ENCODE results near the gene ROR2.

ROR2 gene

DNA sequence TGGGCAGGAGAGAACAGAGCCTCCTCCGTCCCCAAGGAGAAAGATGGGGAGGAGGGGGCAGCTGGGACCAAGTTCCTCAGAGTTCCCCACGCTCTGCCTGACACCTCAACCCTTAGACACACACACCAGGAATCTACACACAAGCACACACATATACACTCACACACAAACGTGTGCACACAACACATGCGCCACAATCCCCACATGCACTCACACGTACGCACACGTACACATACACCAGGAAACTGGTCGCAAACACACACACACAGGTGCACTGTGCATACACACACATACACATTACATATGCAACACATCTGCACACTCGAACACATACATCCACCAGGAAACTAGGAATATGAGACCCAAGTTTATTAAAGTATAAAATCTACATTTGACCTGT is 50.4 kb downstream of the ROR2 start:
- Histone ChIP-seq H3K4me1 (ENCODE audit: insufficient read depth, low read length) (peaks cover 7% of the 10 kb centered on the region), H3K27me3 (ENCODE audit: insufficient read depth, low read length) (no peaks in the 10 kb centered on the region), H3K4me3 (ENCODE audit: low read length) (no peak overlapping the region), H3K36me3 (ENCODE audit: insufficient read depth, low read length) (no peaks in the 10 kb centered on the region), H3K9me3 (ENCODE audit: low read length) (no peaks in the 10 kb centered on the region), H2AFZ (ENCODE audit: low read depth, low read length) (no peak overlapping the region)

DNA sequence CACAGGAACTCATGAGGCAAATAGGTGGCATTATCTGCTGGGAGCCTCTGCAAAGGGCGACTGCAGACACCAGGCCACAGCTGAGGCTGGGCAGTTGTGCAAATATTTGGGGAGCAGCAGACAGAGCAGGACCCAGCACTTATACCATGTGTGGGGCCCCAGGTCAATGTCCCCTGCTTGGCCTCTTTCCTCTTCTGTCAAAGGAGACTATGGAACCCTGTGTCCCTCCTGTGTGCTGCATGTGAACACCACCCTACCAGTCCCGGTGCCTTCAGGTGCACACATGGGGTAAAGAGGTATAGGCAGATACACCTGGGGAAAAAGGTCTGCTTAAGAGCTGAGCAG is 50.8 kb downstream of the ROR2 start:
- peaks cover 7% of the 10 kb centered on the region for H3K4me1 ChIP-seq (ENCODE audit: insufficient read depth, low read length)
- no peaks in the 10 kb centered on the region for H3K9me3 ChIP-seq (ENCODE audit: low read length)

DNA sequence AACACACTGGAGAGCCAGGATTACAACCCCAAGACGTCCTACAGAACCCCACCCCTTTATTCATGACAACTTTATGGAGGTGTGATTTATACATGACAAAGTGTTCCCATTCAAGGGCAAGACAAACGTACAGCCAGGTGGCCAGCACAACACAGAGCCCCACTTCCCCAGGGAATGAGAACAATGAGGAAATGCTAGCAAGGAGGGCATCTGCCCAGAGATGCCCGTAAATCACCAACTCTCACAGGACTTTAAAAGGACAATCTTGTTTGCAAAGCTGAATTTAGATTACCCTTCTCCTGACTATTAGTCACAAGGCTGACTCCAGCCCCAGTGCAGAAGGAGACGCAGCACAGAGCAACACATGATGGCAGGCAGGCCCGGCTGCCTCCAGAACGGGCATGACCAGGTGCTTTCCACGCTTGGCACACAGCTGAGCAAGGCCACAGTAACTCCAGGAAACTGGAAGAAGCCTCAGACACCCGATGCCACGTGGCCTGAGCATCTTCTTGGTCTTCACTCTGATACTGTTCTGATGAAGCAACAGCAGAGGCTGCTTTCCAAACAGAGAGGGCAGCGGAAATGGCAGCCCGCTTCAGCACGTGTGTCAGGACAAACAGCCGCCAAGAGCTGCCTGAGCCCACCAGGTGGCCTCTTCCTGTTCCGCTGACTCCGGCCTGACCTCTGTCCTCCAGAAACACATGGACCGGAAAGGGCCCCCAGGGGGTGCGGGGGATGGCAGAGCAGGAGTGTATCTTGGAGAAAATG is 51.4 kb downstream of the ROR2 start:
- no peak overlapping the region for H3K4me3 ChIP-seq (ENCODE audit: low read length)
- H3K36me3 ChIP-seq (ENCODE audit: insufficient read depth, low read length) = no peaks in the 10 kb centered on the region
- no peaks in the 10 kb centered on the region for H3K27me3 ChIP-seq (ENCODE audit: insufficient read depth, low read length)
- H3K9me3 ChIP-seq (ENCODE audit: low read length) = no peaks in the 10 kb centered on the region
- peak overlapping the region; percentile 8 for H2AFZ ChIP-seq (ENCODE audit: low read depth, low read length)
- peaks cover 7% of the 10 kb centered on the region for H3K4me1 ChIP-seq (ENCODE audit: insufficient read depth, low read length)

More for the DNA sequence above, 50.8 kb downstream of the ROR2 start:
- Histone ChIP-seq H3K27me3 (ENCODE audit: insufficient read depth, low read length) (no peaks in the 10 kb centered on the region), H3K4me3 (ENCODE audit: low read length) (no peak overlapping the region), H3K36me3 (ENCODE audit: insufficient read depth, low read length) (no peaks in the 10 kb centered on the region), H2AFZ (ENCODE audit: low read depth, low read length) (peak overlapping the region; percentile 8)

DNA sequence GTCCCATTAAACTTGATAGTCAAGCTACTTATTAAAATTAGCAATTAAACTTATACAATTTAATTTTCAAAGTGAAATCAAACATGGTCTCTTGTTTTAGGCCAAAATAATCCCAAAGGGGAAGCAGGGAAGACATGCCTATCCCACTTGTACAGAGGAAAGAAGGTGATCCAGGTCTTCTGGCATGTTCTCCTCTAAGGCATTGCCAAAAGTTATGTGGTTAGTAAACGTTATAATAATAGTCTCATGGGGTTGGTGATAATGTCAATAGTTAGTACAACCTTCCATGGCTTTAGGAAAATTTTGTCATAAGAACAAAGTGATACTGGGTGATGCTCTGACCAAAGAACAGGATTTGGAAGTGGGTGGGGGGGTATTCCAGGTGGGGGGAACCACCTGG is 52.8 kb downstream of the ROR2 start:
- Histone ChIP-seq H3K4me3 (ENCODE audit: low read length) (no peak overlapping the region), H3K36me3 (ENCODE audit: insufficient read depth, low read length) (no peaks in the 10 kb centered on the region), H3K27me3 (ENCODE audit: insufficient read depth, low read length) (no peaks in the 10 kb centered on the region), H2AFZ (ENCODE audit: low read depth, low read length) (no peak overlapping the region), H3K4me1 (ENCODE audit: insufficient read depth, low read length) (peaks cover 7% of the 10 kb centered on the region), H3K9me3 (ENCODE audit: low read length) (no peaks in the 10 kb centered on the region)

DNA sequence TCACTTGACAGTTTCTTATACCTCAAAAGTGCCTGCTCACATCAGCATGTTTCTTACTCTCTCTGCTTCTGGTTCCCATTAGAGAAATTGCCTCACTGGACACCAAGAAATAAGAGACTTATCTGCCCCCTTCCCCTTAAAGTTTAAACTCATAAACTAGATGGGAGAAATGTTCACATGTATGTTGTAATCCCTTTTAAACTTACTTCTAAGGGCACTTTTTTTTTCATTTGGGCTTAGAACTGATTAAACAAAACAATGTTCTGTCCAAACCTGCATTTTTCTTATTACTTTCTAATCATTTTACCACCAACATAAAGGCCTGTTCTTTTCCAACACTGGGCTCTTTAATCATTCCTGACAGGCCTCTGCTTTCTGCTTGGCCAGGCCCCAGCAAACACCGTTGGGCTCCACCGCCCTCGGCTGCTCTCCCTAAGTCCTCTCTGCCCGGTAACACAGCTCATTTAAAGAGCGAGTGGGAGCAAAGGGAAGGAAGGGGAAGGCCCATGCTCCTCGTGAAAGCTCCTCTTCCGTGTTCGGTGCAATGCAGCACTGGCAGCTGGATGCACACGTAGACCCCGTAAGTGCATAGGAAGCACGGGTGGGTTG is 53.4 kb downstream of the ROR2 start:
- H3K4me3 ChIP-seq (ENCODE audit: low read length) = no peak overlapping the region
- no peaks in the 10 kb centered on the region for H3K27me3 ChIP-seq (ENCODE audit: insufficient read depth, low read length)
- H3K4me1 ChIP-seq (ENCODE audit: insufficient read depth, low read length) = peaks cover 7% of the 10 kb centered on the region
- no peak overlapping the region for H2AFZ ChIP-seq (ENCODE audit: low read depth, low read length)
- H3K36me3 ChIP-seq (ENCODE audit: insufficient read depth, low read length) = no peaks in the 10 kb centered on the region
- no peaks in the 10 kb centered on the region for H3K9me3 ChIP-seq (ENCODE audit: low read length)

DNA sequence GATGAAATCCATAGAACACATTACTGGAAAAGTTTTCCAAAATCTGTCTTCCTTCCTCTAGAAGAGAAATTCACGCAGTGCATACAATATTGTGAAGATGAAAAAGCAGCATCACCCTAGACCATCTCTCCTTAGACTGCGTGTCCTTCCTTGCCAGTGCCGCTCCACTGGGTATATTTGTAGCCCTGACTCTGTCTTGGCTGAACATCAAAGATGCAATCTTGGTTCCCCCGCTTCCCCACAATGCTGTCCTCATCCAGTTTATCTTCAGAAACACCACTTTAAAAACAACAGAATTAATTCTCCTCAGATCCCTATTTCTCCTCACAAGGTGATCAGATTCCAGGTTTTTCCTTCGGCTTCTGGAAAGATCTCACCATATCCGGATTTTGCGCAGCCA is 53.9 kb downstream of the ROR2 start:
- Histone ChIP-seq H3K4me1 (ENCODE audit: insufficient read depth, low read length) (peaks cover 7% of the 10 kb centered on the region), H3K36me3 (ENCODE audit: insufficient read depth, low read length) (no peaks in the 10 kb centered on the region), H3K4me3 (ENCODE audit: low read length) (no peak overlapping the region), H2AFZ (ENCODE audit: low read depth, low read length) (no peak overlapping the region), H3K27me3 (ENCODE audit: insufficient read depth, low read length) (no peaks in the 10 kb centered on the region), H3K9me3 (ENCODE audit: low read length) (no peaks in the 10 kb centered on the region)

DNA sequence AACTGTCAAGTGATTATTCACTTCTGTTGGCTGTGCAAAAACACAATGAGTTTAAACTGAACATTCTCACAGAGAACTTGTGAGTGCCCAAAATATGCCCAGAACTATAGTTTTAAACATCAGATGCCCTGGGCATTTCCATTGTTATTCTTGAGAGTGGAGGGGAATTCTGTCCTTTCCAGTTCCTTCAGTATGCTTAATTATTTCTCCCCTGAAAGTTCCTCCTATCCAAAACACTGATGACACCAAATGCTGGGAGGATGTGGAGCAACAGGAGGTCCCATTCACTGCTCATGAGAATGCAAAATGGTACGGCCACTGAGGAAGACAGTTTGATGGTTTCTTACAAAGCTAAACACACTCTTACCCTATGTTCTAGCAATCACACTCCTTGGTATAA is 55.5 kb downstream of the ROR2 start:
- H3K4me1 ChIP-seq (ENCODE audit: insufficient read depth, low read length) = peaks cover 7% of the 10 kb centered on the region
- H2AFZ ChIP-seq (ENCODE audit: low read depth, low read length) = no peak overlapping the region
- no peaks in the 10 kb centered on the region for H3K9me3 ChIP-seq (ENCODE audit: low read length)
- no peaks in the 10 kb centered on the region for H3K27me3 ChIP-seq (ENCODE audit: insufficient read depth, low read length)
- no peaks in the 10 kb centered on the region for H3K36me3 ChIP-seq (ENCODE audit: insufficient read depth, low read length)
- no peak overlapping the region for H3K4me3 ChIP-seq (ENCODE audit: low read length)

DNA sequence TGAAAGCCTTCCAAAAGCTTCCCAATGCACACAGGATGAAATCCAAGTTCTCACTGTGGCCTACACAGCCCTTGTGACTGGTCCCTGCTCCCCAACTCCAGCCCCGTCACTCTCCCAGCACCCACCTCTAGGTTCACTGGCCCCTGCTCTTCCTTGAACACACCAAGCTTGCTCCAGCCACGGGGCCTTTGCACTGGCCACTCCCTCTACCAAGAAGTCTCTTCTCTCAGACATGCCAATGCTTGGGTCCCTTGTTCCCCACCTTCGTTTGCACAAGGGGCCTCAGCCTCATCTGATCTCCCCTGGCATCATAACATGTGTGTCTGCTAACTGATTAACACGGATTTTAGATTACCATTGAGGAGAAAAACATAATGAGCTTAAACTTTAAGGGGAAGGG is 56.0 kb downstream of the ROR2 start:
- H3K27me3 ChIP-seq (ENCODE audit: insufficient read depth, low read length) = no peaks in the 10 kb centered on the region
- no peaks in the 10 kb centered on the region for H3K9me3 ChIP-seq (ENCODE audit: low read length)
- H3K36me3 ChIP-seq (ENCODE audit: insufficient read depth, low read length) = no peaks in the 10 kb centered on the region
- H2AFZ ChIP-seq (ENCODE audit: low read depth, low read length) = no peak overlapping the region
- H3K4me1 ChIP-seq (ENCODE audit: insufficient read depth, low read length) = peaks cover 5% of the 10 kb centered on the region
- no peak overlapping the region for H3K4me3 ChIP-seq (ENCODE audit: low read length)

DNA sequence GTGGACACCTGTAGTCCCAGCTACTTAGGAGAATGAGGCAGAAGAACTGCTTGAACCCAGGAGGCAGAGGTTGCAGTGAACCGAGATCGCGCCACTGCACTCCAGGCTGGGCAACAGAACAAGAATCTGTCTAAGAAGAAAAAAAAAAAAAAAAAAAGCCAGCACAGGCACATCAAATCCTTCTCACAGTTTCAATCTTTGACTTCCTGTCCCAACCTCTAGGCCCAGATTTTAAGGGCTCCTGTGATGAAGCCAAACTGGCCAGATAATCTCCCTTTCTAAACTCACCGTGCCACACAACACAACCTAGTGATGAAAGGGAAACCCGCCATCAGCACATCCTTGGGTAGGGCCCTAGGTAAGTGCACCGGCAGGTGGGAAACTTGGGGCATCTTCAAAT is 58.1 kb downstream of the ROR2 start:
- no peaks in the 10 kb centered on the region for H3K4me1 ChIP-seq (ENCODE audit: insufficient read depth, low read length)
- no peaks in the 10 kb centered on the region for H3K36me3 ChIP-seq (ENCODE audit: insufficient read depth, low read length)

DNA sequence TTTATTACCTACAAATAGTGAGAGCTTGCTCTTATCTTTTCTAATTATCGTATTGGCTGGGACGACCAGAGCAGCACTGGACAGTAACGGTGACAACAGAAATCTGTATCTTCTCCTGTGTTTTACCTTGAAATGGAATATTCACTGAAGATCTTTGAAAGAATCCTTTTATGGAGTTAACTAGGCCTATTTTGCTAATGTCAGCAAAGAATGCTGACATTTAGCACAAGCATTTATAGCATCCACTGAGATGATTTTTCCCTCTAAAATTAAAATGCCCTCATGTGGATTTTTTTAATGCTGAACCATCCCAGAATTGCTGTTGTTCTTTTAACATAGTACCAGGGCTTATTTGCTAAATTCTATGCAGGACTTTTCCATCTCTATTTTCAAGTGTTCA is 59.4 kb downstream of the ROR2 start:
- no peaks in the 10 kb centered on the region for H3K27me3 ChIP-seq (ENCODE audit: insufficient read depth, low read length)
- H3K4me1 ChIP-seq (ENCODE audit: insufficient read depth, low read length) = no peaks in the 10 kb centered on the region
- H3K9me3 ChIP-seq (ENCODE audit: low read length) = no peaks in the 10 kb centered on the region
- no peak overlapping the region for H3K4me3 ChIP-seq (ENCODE audit: low read length)
- H3K36me3 ChIP-seq (ENCODE audit: insufficient read depth, low read length) = no peaks in the 10 kb centered on the region
- no peak overlapping the region for H2AFZ ChIP-seq (ENCODE audit: low read depth, low read length)

More for the DNA sequence above, 58.1 kb downstream of the ROR2 start:
- Histone ChIP-seq H3K9me3 (ENCODE audit: low read length) (no peaks in the 10 kb centered on the region), H2AFZ (ENCODE audit: low read depth, low read length) (no peak overlapping the region), H3K27me3 (ENCODE audit: insufficient read depth, low read length) (no peaks in the 10 kb centered on the region), H3K4me3 (ENCODE audit: low read length) (no peak overlapping the region)

DNA sequence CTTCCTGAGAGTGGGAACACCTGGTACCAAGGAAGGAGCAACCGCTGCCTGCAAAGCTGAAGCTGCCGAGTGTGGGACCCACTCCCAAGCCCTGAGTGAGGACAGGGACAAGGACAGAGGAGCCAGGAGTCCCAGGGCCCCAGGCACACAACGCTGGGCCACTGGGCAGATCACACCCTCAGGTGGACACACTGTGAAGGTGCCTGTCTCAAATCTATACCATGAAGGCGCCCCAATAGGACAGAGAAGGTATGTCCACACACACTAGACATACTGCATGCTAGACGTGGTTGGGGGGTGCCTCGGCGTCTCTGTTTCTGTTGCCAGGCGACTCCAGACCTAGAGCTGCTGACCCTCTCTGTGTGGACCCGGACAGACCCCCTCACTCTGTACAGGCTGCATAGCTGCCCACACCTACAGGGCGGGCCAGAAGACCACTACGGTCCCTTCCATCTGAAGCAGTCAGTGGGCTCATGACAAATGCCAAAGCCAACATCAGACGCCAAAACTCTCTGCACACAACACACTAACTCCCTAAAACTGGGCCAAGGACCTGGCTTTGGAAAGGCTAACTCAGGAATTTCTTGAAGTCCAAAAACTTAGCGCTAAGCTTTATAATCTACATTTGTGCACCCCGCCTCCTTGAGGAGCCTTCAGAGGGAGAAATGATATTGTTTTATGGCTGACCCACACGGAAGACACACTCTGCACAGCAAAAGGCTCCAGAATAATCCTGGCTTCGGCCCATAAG is 60.7 kb downstream of the ROR2 start:
- no peaks in the 10 kb centered on the region for H3K36me3 ChIP-seq (ENCODE audit: insufficient read depth, low read length)
- H2AFZ ChIP-seq (ENCODE audit: low read depth, low read length) = no peak overlapping the region
- H3K27me3 ChIP-seq (ENCODE audit: insufficient read depth, low read length) = no peaks in the 10 kb centered on the region
- H3K9me3 ChIP-seq (ENCODE audit: low read length) = no peaks in the 10 kb centered on the region
- H3K4me1 ChIP-seq (ENCODE audit: insufficient read depth, low read length) = peaks cover 12% of the 10 kb centered on the region
- no peak overlapping the region for H3K4me3 ChIP-seq (ENCODE audit: low read length)

DNA sequence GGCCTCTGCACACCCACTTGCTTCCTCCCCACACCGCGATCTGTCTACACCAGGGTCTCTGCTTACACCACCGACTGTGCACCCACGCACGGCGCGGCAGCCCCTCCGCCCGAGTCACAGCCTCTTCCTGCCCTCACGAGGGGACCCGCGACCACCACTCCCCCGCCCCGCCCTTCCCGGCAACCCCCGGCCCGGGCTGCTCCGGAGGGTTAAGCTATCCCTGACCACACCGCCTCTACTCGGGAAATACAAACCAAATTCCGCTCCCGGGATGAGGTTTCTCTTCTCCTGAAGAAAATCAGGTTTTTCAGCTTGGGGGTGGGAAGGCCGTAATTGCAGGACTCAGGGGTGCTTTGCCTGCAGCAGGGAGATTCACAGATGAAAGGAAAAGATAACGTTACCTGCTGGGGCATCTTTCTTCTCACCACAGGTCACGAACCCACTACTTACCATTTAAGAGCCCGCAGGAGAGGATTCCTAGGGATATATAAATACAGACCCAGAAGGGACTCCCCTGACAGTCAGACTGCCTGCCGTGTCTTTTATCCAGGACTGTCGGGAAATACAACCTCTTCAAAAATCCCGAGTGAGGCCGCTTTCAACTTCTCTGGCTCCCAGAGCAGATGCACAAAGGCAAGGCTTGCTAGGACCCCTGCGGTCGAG is 63.5 kb downstream of the ROR2 start:
- Histone ChIP-seq H3K9me3 (ENCODE audit: low read length) (peaks cover 2% of the 10 kb centered on the region), H2AFZ (ENCODE audit: low read depth, low read length) (no peak overlapping the region), H3K27me3 (ENCODE audit: insufficient read depth, low read length) (no peaks in the 10 kb centered on the region), H3K4me3 (ENCODE audit: low read length) (no peak overlapping the region), H3K4me1 (ENCODE audit: insufficient read depth, low read length) (peaks cover 15% of the 10 kb centered on the region), H3K36me3 (ENCODE audit: insufficient read depth, low read length) (no peaks in the 10 kb centered on the region)
